ENCODE measurements around the gene SLC7A1. TPM values are rescaled to one million over a fixed set of nuclear protein-coding genes. Genes with fewer than 3 reads are reported as not detected.

Gene SLC7A1
- total and polyA plus RNA-seq, 2 donors (not counting 3 experiments of a cell fraction or from before 2014, with no cell fraction given), result 21.0 to 79.3 TPM

DNA sequence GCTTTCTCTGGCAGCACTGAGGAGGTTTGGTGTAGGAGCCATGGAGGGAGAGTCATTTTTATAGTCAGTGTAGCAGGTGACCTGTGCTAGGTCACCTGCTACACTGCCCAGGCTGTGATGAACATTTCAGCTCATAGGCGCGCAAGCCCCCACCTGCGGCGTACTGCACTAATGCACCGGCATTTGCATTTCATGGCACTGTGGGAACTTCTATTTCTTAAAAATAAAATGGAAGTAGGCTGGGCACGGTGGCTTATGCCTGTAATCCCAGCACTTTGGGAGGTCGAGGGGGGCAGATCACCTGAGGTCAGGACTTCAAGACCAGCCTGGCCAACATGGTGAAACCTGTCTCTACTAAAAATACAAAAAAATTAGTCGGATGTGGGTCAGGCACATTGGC is 101.0 kb downstream of the SLC7A1 start:
- ChIA-PET CTCF (interaction anchor here (0.9 to 1.0 kb wide), 2 partner anchors 13 to 214 kb away, joined by 3 to 4 read pairs; no protein-coding TSS in a partner anchor), POLR2A (no interaction called here)
- Histone ChIP-seq H3K9me3 (replicated peaks; ENCODE audit: control insufficient read depth, insufficient read depth, low read length) (no peaks in the 10 kb centered on the region), H3K4me3 (replicated peaks in 1 of 3; ENCODE audit: insufficient read depth in 1 of 3, low read depth in 1 of 3, low read length in 3 of 3) (no peak overlapping the region), H4K20me1 (replicated peaks; ENCODE audit: control insufficient read depth, extremely low read depth, insufficient read depth, low read length) (no peaks in the 10 kb centered on the region), H3K36me3 (ENCODE audit: control insufficient read depth in 2 of 2, extremely low read depth in 1 of 2, insufficient read depth in 2 of 2, low read length in 2 of 2) (no peaks in the 10 kb centered on the region), H3K27me3 (ENCODE audit: control insufficient read depth in 2 of 2, insufficient read depth in 2 of 2, low read length in 2 of 2) (peaks cover 3 to 8% of the 10 kb centered on the region in 2 experiments), H2AFZ (ENCODE audit: low read depth, low read length) (no peak overlapping the region), H3K4me2 (ENCODE audit: insufficient read depth, low read length) (no peak overlapping the region), H3K4me1 (ENCODE audit: control insufficient read depth, extremely low read depth, insufficient read depth, low read length) (no peaks in the 10 kb centered on the region), H3K9ac (replicated peaks; ENCODE audit: extremely low read depth, insufficient read depth, low read length) (no peak overlapping the region), H3K27ac (ENCODE audit: insufficient read depth, low read depth, low read length) (no peak overlapping the region), H3K79me2 (ENCODE audit: control insufficient read depth, insufficient read depth, low read length) (no peaks in the 10 kb centered on the region), H3K9me1 (replicated peaks; ENCODE audit: control insufficient read depth, extremely low read depth, insufficient read depth, low read length) (no peaks in the 10 kb centered on the region)
- intact Hi-C loops (cut with micrococcal nuclease), result no loop called here
- dilution Hi-C loops (cut with MboI; ENCODE audit: extremely low pct_ligation_motif_present, low sequenced_read_pairs), result no loop called here
- TF ChIP-seq POLR2A (IDR thresholded peaks at IDR 0.05; ENCODE audit: low read depth, low read length) (no peak), FOS (IDR thresholded peaks at IDR 0.05; ENCODE audit: borderline replicate concordance, insufficient read depth, low read length) (no peak), JUN (IDR thresholded peaks at IDR 0.05; ENCODE audit: borderline replicate concordance, insufficient read depth, insufficient read length, low read depth) (no peak), GATA2 (IDR thresholded peaks at IDR 0.05; ENCODE audit: insufficient read depth, insufficient read length, low read depth, low read length) (no peak), MYC (IDR thresholded peaks at IDR 0.05; ENCODE audit: low read depth, low read length) (no peak), EZH2 (IDR thresholded peaks at IDR 0.05; ENCODE audit: borderline replicate concordance, low read depth, low read length, severe bottlenecking) (no peak), POLR2AphosphoS5 (IDR thresholded peaks at IDR 0.05; ENCODE audit: insufficient read depth, low read depth, low read length) (no peak)
- TF ChIP-seq, protein P1, sequence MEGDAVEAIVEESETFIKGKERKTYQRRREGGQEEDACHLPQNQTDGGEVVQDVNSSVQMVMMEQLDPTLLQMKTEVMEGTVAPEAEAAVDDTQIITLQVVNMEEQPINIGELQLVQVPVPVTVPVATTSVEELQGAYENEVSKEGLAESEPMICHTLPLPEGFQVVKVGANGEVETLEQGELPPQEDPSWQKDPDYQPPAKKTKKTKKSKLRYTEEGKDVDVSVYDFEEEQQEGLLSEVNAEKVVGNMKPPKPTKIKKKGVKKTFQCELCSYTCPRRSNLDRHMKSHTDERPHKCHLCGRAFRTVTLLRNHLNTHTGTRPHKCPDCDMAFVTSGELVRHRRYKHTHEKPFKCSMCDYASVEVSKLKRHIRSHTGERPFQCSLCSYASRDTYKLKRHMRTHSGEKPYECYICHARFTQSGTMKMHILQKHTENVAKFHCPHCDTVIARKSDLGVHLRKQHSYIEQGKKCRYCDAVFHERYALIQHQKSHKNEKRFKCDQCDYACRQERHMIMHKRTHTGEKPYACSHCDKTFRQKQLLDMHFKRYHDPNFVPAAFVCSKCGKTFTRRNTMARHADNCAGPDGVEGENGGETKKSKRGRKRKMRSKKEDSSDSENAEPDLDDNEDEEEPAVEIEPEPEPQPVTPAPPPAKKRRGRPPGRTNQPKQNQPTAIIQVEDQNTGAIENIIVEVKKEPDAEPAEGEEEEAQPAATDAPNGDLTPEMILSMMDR (IDR thresholded peaks at IDR 0.05; ENCODE audit: extremely low read depth in 1 of 2, insufficient read depth in 1 of 2, low read depth in 1 of 2, low read length in 2 of 2), result no peak
- TF ChIP-seq, protein P2, sequence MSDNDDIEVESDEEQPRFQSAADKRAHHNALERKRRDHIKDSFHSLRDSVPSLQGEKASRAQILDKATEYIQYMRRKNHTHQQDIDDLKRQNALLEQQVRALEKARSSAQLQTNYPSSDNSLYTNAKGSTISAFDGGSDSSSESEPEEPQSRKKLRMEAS (IDR thresholded peaks at IDR 0.05; ENCODE audit: insufficient read depth, insufficient read length), result no peak
- BruUV-seq (replicated peaks), result no TSS peak
- FAIRE-seq, result no peak
- DNase-seq (ENCODE audit: low read depth, low spot score), result no peak

All from endothelial cell of umbilical vein (primary cell).